Liver (tissue), 9 donors: Measurements from ENCODE around the gene CD68. TPM values are rescaled to one million over a fixed set of nuclear protein-coding genes. Genes with fewer than 3 reads are reported as not detected.
A peak's percentile ranks its signal among the peaks of the same experiment; 100 is the strongest.

Experiments
- DNase-seq: peaks from one replicate; pipeline ENCODE4 v3.0.0-alpha.2; 2017; ENCODE audit warnings: low spot score
- H3K27ac ChIP-seq, 2 donors: one replicate each; pipeline ENCODE4 v1.7.0; 2013; ENCODE audit warnings: inconsistent platforms in 2 of 2, low read length in 2 of 2, control low read depth in 1 of 2, low read depth in 1 of 2, mild to moderate bottlenecking in 1 of 2
- H3K27me3 ChIP-seq, 4 donors: one replicate each; pipeline versions ENCODE4 v1.6.1 to v1.7.0; 2013; ENCODE audit warnings: low read length in 3 of 4, inconsistent platforms in 1 of 4, mild to moderate bottlenecking in 1 of 4, moderate library complexity in 1 of 4; ENCODE audit not compliant: control insufficient read depth in 4 of 4, insufficient read depth in 4 of 4
- H3K36me3 ChIP-seq, 4 donors: one replicate each; pipeline versions ENCODE4 v1.6.1 to v1.7.0; 2013; ENCODE audit warnings: low read length in 3 of 4, mild to moderate bottlenecking in 3 of 4, low read depth in 1 of 4, moderate library complexity in 1 of 4; ENCODE audit not compliant: control insufficient read depth in 4 of 4, insufficient read depth in 3 of 4
- H3K4me1 ChIP-seq, 4 donors: one replicate each; pipeline versions ENCODE4 v1.6.1 to v1.7.0; 2013; ENCODE audit warnings: low read length in 3 of 4, mild to moderate bottlenecking in 3 of 4, moderate library complexity in 1 of 4; ENCODE audit not compliant: control insufficient read depth in 4 of 4, insufficient read depth in 4 of 4
- H3K4me3 ChIP-seq, 3 donors: one replicate each; pipeline versions ENCODE4 v1.6.1 to v1.7.0; 2013; ENCODE audit warnings: low read length in 3 of 3, control low read depth in 1 of 3, low read depth in 1 of 3, mild to moderate bottlenecking in 1 of 3
- H3K9ac ChIP-seq, 2 donors: one replicate each; pipeline ENCODE4 v1.7.0; 2013; ENCODE audit warnings: low read length in 2 of 2, mild to moderate bottlenecking in 2 of 2, moderate library complexity in 2 of 2, control low read depth in 1 of 2, low read depth in 1 of 2
- H3K9me3 ChIP-seq, 4 donors: one replicate each; pipeline versions ENCODE4 v1.6.1 to v1.7.0; 2013; ENCODE audit warnings: low read length in 3 of 4; ENCODE audit not compliant: control insufficient read depth in 4 of 4
- EGR1 ChIP-seq, 2 donors: IDR thresholded peaks; 2 replicates each; pipeline ENCODE4 v1.6.1; 2016 to 2018; ENCODE audit warnings: antibody characterized with exemption in 2 of 2, low read depth in 2 of 2
- FOXA1 ChIP-seq: IDR thresholded peaks from 2 replicates; pipeline ENCODE4 v1.6.1; 2016; ENCODE audit warnings: antibody characterized with exemption
- FOXA2 ChIP-seq: IDR thresholded peaks from 2 replicates; pipeline ENCODE4 v1.6.1; 2016; ENCODE audit warnings: antibody characterized with exemption
- GABPA ChIP-seq, 2 donors: IDR thresholded peaks in 1 of 2; conservative IDR thresholded peaks in 1 of 2; 2 replicates each; pipeline ENCODE4 v1.6.1; 2016; ENCODE audit warnings: antibody characterized with exemption in 2 of 2, mild to moderate bottlenecking in 1 of 2, moderate library complexity in 1 of 2
- HNF4A ChIP-seq, 2 donors: conservative IDR thresholded peaks; 2 replicates each; pipeline ENCODE4 v1.6.1; 2016; ENCODE audit warnings: antibody characterized with exemption in 2 of 2, mild to moderate bottlenecking in 2 of 2
- HNF4G ChIP-seq: IDR thresholded peaks from 2 replicates; pipeline ENCODE4 v1.6.1; 2016; ENCODE audit warnings: antibody characterized with exemption
- JUND ChIP-seq, 2 donors: IDR thresholded peaks; 2 replicates each; pipeline ENCODE4 v1.6.1; 2016; ENCODE audit warnings: antibody characterized with exemption in 2 of 2
- NR2F2 ChIP-seq: IDR thresholded peaks from 2 replicates; pipeline ENCODE4 v1.6.1; 2016; ENCODE audit warnings: antibody characterized with exemption
- RAD21 ChIP-seq, 2 donors: IDR thresholded peaks; 2 replicates each; pipeline ENCODE4 v1.6.1; 2016; ENCODE audit warnings: antibody characterized with exemption in 2 of 2, mild to moderate bottlenecking in 2 of 2
- RXRA ChIP-seq, 2 donors: IDR thresholded peaks; 2 replicates each; pipeline ENCODE4 v1.6.1; 2017 to 2018; ENCODE audit warnings: antibody characterized with exemption in 2 of 2, mild to moderate bottlenecking in 1 of 2
- SP1 ChIP-seq: IDR thresholded peaks from 2 replicates; pipeline ENCODE4 v1.6.1; 2018; ENCODE audit warnings: antibody characterized with exemption, mild to moderate bottlenecking
- TAF1 ChIP-seq: conservative IDR thresholded peaks from 2 replicates; pipeline ENCODE4 v1.6.1; 2016; ENCODE audit warnings: antibody characterized with exemption, mild to moderate bottlenecking
- YY1 ChIP-seq: IDR thresholded peaks from 2 replicates; pipeline ENCODE4 v1.6.1; 2016; ENCODE audit warnings: antibody characterized with exemption, mild to moderate bottlenecking
- WGBS: extraction: QIAGEN DNeasy Blood & Tissue Kit; methylation state at CpG from one replicate; pipeline ENCODE4 v1.1.7; 2013; 5-methylcytosine and 5-hydroxymethylcytosine counted together
- polyA plus RNA-seq, 2 donors: library from polyadenylated mRNA; stranded (reverse) in 1 of 2; unstranded in 1 of 2; fragments of 200-250 nt in 1 of 2; fragments of >200 nt in 1 of 2; fragmentation: Nextera tagmentation in 1 of 2; extraction: Ambion mirVana in 1 of 2; gene quantifications; one replicate each; pipeline versions ENCODE4 v1.2.1 to v1.2.3, GENCODE V29; 2013 to 2015
- total RNA-seq, 2 donors: library from RNA; depleted of rRNA; stranded (reverse); fragments of >200 nt; gene quantifications; one replicate each; pipeline ENCODE4 v1.2.3, GENCODE V29; 2014
- TF ChIP-seq, protein P1 (sequence below): IDR thresholded peaks from 2 replicates; pipeline ENCODE4 v1.6.1; 2016; ENCODE audit warnings: antibody characterized with exemption
- TF ChIP-seq, protein P2 (sequence below): fragments of 150-350 bp; IDR thresholded peaks from 2 replicates; pipeline ENCODE4 v1.5.1; 2017; ENCODE audit warnings: improper control_type of control experiment, low read depth, low read length; ENCODE audit not compliant: missing input control
- TF ChIP-seq, protein P3 (sequence below): IDR thresholded peaks from 2 replicates; pipeline ENCODE4 v1.6.1; 2016; ENCODE audit warnings: antibody characterized with exemption, mild to moderate bottlenecking
- TF ChIP-seq, protein P4 (sequence below): IDR thresholded peaks from 2 replicates; pipeline ENCODE4 v1.6.1; 2016; ENCODE audit warnings: antibody characterized with exemption
- TF ChIP-seq, protein P5 (sequence below): IDR thresholded peaks from 2 replicates; pipeline ENCODE4 v1.6.1; 2016; ENCODE audit warnings: antibody characterized with exemption
- donor health status: healthy.
- donor health status: healthy.
- donor health status: healthy.
- donor health status: healthy.
- donor health status: healthy.

Gene CD68, protein sequence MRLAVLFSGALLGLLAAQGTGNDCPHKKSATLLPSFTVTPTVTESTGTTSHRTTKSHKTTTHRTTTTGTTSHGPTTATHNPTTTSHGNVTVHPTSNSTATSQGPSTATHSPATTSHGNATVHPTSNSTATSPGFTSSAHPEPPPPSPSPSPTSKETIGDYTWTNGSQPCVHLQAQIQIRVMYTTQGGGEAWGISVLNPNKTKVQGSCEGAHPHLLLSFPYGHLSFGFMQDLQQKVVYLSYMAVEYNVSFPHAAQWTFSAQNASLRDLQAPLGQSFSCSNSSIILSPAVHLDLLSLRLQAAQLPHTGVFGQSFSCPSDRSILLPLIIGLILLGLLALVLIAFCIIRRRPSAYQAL
- total RNA-seq: 10 to 100 TPM; 15.8 to 50.4 TPM
- polyA plus RNA-seq: 10 to 100 TPM; 14.2 to 88.6 TPM

DNA sequence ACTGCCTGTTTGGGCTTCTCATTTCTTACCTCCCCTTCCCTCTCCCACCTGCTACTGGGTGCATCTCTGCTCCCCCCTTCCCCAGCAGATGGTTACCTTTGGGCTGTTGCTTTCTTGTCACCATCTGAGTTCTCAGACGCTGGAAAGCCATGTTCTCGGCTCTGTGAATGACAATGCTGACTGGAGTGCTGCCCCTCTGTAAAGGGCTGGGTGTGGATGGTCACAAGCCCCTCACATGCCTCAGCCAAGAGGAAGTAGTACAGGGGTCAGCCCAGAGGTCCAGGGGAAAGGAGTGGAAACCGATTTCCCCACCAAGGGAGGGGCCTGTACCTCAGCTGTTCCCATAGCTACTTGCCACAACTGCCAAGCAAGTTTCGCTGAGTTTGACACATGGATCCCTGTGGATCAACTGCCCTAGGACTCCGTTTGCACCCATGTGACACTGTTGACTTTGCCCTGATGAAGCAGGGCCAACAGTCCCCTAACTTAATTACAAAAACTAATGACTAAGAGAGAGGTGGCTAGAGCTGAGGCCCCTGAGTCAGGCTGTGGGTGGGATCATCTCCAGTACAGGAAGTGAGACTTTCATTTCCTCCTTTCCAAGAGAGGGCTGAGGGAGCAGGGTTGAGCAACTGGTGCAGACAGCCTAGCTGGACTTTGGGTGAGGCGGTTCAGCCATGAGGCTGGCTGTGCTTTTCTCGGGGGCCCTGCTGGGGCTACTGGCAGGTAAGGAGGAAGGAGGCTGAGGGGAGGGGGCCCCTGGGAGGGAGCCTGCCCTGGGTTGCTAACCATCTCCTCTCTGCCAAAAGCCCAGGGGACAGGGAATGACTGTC, at the start of gene CD68:
TSS of gene CD68 (plus strand) at position 638 of the 833 bp plus-strand sequence. CDS start at position 678, 40 bp downstream.
- Histone ChIP-seq H3K36me3 (peaks cover 20 to 40% (median 39%) of the 10 kb centered on the region in 4 donors), H3K27me3 (no peaks in the 10 kb centered on the region), H3K27ac (peak within 1 kb of the TSS; percentile 82 to 96), H3K4me3 (peak within 1 kb of the TSS; percentile 25 to 43 (median 36)), H3K4me1 (peaks cover 20 to 75% (median 55%) of the 10 kb centered on the region in 4 donors), H3K9me3 (no peaks in the 10 kb centered on the region), H3K9ac (peak within 1 kb of the TSS; percentile 20 to 21)
- WGBS: 14% methylated on average over 7 of the region's 7 CpGs
- peak; percentile 55 for DNase-seq
- TF ChIP-seq FOXA1 (no peak), JUND (IDR thresholded peaks at IDR 0.05) (peak in 1 of 2 donors; percentile 78), YY1 (peak; percentile 64), HNF4A (conservative IDR thresholded peaks at IDR 0.05) (peak; percentile 75 to 80), GABPA (IDR thresholded peaks at IDR 0.05 in 1 of 2, conservative IDR thresholded peaks at IDR 0.05 in 1 of 2) (peak in 1 of 2 donors; percentile 84), NR2F2 (no peak), TAF1 (no peak), EGR1 (IDR thresholded peaks at IDR 0.05; ENCODE audit: low read depth in 2 of 2) (no peak), FOXA2 (peak; percentile 79), SP1 (peak; percentile 80), RXRA (IDR thresholded peaks at IDR 0.05) (peak; percentile 28 to 74), HNF4G (peak; percentile 18), RAD21 (IDR thresholded peaks at IDR 0.05) (no peak)
- TF ChIP-seq, protein P1, sequence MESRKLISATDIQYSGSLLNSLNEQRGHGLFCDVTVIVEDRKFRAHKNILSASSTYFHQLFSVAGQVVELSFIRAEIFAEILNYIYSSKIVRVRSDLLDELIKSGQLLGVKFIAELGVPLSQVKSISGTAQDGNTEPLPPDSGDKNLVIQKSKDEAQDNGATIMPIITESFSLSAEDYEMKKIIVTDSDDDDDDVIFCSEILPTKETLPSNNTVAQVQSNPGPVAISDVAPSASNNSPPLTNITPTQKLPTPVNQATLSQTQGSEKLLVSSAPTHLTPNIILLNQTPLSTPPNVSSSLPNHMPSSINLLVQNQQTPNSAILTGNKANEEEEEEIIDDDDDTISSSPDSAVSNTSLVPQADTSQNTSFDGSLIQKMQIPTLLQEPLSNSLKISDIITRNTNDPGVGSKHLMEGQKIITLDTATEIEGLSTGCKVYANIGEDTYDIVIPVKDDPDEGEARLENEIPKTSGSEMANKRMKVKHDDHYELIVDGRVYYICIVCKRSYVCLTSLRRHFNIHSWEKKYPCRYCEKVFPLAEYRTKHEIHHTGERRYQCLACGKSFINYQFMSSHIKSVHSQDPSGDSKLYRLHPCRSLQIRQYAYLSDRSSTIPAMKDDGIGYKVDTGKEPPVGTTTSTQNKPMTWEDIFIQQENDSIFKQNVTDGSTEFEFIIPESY: peak; percentile 60
- TF ChIP-seq, protein P2, sequence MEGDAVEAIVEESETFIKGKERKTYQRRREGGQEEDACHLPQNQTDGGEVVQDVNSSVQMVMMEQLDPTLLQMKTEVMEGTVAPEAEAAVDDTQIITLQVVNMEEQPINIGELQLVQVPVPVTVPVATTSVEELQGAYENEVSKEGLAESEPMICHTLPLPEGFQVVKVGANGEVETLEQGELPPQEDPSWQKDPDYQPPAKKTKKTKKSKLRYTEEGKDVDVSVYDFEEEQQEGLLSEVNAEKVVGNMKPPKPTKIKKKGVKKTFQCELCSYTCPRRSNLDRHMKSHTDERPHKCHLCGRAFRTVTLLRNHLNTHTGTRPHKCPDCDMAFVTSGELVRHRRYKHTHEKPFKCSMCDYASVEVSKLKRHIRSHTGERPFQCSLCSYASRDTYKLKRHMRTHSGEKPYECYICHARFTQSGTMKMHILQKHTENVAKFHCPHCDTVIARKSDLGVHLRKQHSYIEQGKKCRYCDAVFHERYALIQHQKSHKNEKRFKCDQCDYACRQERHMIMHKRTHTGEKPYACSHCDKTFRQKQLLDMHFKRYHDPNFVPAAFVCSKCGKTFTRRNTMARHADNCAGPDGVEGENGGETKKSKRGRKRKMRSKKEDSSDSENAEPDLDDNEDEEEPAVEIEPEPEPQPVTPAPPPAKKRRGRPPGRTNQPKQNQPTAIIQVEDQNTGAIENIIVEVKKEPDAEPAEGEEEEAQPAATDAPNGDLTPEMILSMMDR: no peak
- TF ChIP-seq, protein P3, sequence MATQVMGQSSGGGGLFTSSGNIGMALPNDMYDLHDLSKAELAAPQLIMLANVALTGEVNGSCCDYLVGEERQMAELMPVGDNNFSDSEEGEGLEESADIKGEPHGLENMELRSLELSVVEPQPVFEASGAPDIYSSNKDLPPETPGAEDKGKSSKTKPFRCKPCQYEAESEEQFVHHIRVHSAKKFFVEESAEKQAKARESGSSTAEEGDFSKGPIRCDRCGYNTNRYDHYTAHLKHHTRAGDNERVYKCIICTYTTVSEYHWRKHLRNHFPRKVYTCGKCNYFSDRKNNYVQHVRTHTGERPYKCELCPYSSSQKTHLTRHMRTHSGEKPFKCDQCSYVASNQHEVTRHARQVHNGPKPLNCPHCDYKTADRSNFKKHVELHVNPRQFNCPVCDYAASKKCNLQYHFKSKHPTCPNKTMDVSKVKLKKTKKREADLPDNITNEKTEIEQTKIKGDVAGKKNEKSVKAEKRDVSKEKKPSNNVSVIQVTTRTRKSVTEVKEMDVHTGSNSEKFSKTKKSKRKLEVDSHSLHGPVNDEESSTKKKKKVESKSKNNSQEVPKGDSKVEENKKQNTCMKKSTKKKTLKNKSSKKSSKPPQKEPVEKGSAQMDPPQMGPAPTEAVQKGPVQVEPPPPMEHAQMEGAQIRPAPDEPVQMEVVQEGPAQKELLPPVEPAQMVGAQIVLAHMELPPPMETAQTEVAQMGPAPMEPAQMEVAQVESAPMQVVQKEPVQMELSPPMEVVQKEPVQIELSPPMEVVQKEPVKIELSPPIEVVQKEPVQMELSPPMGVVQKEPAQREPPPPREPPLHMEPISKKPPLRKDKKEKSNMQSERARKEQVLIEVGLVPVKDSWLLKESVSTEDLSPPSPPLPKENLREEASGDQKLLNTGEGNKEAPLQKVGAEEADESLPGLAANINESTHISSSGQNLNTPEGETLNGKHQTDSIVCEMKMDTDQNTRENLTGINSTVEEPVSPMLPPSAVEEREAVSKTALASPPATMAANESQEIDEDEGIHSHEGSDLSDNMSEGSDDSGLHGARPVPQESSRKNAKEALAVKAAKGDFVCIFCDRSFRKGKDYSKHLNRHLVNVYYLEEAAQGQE: no peak
- TF ChIP-seq, protein P4, sequence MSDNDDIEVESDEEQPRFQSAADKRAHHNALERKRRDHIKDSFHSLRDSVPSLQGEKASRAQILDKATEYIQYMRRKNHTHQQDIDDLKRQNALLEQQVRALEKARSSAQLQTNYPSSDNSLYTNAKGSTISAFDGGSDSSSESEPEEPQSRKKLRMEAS: peak; percentile 85
- TF ChIP-seq, protein P5, sequence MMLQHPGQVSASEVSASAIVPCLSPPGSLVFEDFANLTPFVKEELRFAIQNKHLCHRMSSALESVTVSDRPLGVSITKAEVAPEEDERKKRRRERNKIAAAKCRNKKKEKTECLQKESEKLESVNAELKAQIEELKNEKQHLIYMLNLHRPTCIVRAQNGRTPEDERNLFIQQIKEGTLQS: no peak
